Bronchial epithelial cell (primary cell): ENCODE data around the gene OR8D1. TPM values are rescaled to one million over a fixed set of nuclear protein-coding genes. Genes with fewer than 3 reads are reported as not detected.

Experiments used
- DNase-seq: peaks from one replicate; pipeline ENCODE4 v3.0.0-alpha.2; 2010; ENCODE audit warnings: low read depth
- FAIRE-seq: peaks from 2 replicates; lab custom pipeline; 2011; peaks lifted over from hg19 to GRCh38; lab: Jason Lieb, UNC
- H3K27me3 ChIP-seq: 2 replicates; pipeline ENCODE4 v1.5.1; 2011; ENCODE audit warnings: low read length; ENCODE audit not compliant: control insufficient read depth, insufficient read depth
- H3K36me3 ChIP-seq: 2 replicates; pipeline ENCODE4 v1.5.1; 2011; ENCODE audit warnings: low read length; ENCODE audit not compliant: control insufficient read depth, insufficient read depth
- H3K4me3 ChIP-seq: 2 replicates; pipeline ENCODE4 v1.5.1; 2011; ENCODE audit warnings: mild to moderate bottlenecking, low read depth, low read length, control low read depth
- total RNA-seq: library from RNA; depleted of rRNA; stranded (reverse); fragments of >200 nt; gene quantifications from 2 replicates; pipeline ENCODE4 v1.2.1, GENCODE V29; 2014
- TF ChIP-seq, protein P1 (sequence below): IDR thresholded peaks from 2 replicates; pipeline ENCODE4 v1.5.1; 2011; ENCODE audit warnings: mild to moderate bottlenecking, moderate library complexity, low read length, control low read depth, inconsistent platforms; ENCODE audit not compliant: insufficient read depth, severe bottlenecking

OR8D1 gene
- total RNA-seq, 1 donor from 2014 or later, result not detected

DNA sequence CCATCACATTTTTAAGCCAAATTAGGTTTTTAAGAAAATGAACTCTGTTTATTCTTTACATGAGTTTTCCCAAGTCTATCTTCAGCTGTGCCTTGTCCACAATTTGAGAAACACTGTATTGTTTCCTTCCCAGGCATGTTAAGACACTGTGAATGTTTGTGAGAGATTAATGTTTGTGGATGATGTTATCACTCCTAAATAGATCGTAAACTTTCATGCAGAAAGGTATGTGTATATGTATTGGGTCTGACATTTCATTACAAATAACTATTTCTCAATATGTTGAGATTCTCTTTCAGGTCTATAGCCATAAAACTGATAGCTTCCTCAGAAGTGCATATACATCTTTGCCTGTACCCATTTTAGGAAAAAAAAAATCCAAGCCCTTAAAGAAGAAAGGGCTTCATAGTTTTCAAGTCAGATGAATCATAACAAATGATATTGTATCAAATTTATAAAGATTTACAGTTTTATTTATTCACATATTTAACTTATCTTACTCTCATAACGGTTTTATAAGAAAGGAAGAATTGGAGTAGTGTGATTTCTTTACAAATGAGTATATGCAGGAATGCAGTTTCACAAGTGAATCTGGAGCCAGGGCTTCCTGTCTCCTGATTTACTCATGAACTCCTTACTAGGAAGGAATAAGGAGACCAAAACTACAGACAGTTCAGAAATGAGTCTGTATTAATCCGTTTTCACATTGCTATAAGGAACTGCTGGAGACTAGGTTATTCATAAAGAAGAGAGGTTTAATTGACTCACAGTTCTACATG lies 11.2 kb downstream of the OR8D1 start:
- TF ChIP-seq, protein P1, sequence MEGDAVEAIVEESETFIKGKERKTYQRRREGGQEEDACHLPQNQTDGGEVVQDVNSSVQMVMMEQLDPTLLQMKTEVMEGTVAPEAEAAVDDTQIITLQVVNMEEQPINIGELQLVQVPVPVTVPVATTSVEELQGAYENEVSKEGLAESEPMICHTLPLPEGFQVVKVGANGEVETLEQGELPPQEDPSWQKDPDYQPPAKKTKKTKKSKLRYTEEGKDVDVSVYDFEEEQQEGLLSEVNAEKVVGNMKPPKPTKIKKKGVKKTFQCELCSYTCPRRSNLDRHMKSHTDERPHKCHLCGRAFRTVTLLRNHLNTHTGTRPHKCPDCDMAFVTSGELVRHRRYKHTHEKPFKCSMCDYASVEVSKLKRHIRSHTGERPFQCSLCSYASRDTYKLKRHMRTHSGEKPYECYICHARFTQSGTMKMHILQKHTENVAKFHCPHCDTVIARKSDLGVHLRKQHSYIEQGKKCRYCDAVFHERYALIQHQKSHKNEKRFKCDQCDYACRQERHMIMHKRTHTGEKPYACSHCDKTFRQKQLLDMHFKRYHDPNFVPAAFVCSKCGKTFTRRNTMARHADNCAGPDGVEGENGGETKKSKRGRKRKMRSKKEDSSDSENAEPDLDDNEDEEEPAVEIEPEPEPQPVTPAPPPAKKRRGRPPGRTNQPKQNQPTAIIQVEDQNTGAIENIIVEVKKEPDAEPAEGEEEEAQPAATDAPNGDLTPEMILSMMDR, result no peak
- H3K27me3 ChIP-seq, result no peaks in the 10 kb centered on the region
- no peaks in the 10 kb centered on the region for H3K36me3 ChIP-seq
- no peak for FAIRE-seq
- H3K4me3 ChIP-seq, result no peak overlapping the region
- DNase-seq, result no peak

DNA sequence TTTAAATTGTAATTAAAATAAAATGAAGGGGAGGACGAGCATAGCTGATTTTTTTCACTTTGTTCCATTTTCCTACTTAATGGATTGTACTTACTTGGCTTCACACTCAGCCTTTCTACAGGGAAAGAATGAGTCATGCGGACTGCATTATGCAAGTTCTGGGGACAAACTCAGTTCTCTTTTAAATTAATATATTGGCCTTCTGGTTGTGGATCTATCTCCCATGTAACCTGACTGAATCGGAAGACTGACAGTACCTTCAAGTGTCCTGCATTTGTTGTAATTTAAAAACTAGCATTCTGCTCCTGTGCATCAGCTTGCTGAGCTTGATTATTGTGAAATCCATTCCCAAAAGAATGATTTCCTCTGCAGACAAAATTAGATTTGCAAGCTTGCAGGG lies 12.2 kb downstream of the OR8D1 start:
- Histone ChIP-seq H3K27me3 (no peaks in the 10 kb centered on the region), H3K4me3 (no peak overlapping the region), H3K36me3 (no peaks in the 10 kb centered on the region)
- TF ChIP-seq, protein P1, result no peak
- DNase-seq, result peak; percentile 56
- no peak for FAIRE-seq

DNA sequence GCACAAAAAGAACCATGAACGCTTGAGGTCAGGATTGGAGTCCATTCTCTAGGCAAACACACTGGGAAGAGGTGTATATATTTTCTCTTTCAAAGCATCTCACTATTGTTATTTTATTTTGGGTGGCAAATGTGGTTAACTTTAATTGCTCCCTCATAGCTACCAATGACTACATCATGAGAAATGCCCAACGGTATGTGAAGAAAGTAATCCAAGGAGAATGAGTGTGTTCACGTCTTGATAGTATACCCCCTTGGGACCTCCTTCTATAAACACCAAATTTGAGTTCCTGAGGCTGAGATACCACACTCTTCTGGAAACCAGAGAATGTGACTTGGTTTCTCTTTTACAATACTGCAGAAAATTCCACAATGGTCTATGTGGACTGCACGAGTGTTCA lies 15.8 kb downstream of the OR8D1 start:
- no peaks in the 10 kb centered on the region for H3K27me3 ChIP-seq
- FAIRE-seq (no peak), DNase-seq (no peak)
- TF ChIP-seq, protein P1, result no peak
- H3K36me3 ChIP-seq, result no peaks in the 10 kb centered on the region
- H3K4me3 ChIP-seq, result no peak overlapping the region

DNA sequence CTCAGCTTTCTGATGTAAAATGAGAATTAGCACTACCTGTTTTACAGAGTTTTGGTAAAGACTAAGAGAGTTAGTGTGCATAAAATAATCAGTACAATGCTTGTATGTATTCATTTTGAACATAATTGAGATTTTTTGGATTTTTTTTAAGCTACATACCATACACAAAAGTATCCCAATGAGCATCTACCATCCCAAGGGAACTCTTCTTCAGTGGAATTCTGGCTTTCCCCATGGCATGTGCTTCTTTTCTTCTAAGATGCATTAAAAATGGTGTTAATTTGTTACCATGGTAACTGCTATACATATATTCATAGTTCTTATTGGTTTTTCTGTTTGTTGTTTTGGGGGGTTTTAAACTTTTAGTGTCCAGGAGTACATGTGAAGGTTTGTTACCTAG lies 17.7 kb downstream of the OR8D1 start:
- DNase-seq (no peak), FAIRE-seq (no peak)
- no peak overlapping the region for H3K4me3 ChIP-seq
- TF ChIP-seq, protein P1, result no peak
- H3K36me3 ChIP-seq, result no peaks in the 10 kb centered on the region
- no peaks in the 10 kb centered on the region for H3K27me3 ChIP-seq

DNA sequence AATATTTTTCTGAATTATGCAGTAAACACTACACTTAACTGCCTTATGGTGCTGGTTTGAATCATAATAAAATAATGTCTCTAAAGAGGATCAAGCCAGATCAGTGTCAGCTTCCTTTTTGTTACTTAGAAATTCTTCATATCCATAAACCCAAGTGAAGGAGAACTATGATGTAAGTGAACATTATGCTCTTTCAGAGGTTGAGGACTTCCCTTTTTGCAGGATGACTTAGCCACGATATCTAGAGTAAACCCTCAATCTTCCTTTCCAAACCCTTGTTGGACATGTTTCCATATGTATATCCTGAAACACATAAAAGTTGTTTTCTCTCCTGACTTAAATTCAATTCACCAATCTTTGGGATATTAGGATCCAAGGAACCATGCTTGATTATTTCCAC lies 19.1 kb downstream of the OR8D1 start:
- TF ChIP-seq, protein P1, result no peak
- H3K36me3 ChIP-seq, result no peaks in the 10 kb centered on the region
- no peaks in the 10 kb centered on the region for H3K27me3 ChIP-seq
- no peak for DNase-seq
- no peak for FAIRE-seq
- H3K4me3 ChIP-seq, result no peak overlapping the region
